Karpas-422 (cell line): ENCODE data around the gene ADPGK. TPM values are rescaled to one million over a fixed set of nuclear protein-coding genes. Genes with fewer than 3 reads are reported as not detected.

Experiments
- DNase-seq: peaks from one replicate; pipeline ENCODE4 v3.0.0-alpha.2; 2015
- H2AFZ ChIP-seq: fragments of 200-600 bp; sonication (generic); 2 replicates; pipeline ENCODE4 v1.6.1; 2014; ENCODE audit warnings: antibody characterized with exemption, low read length, mixed read lengths
- H3K27ac ChIP-seq: fragments of 200-600 bp; sonication (generic); 2 replicates; pipeline ENCODE4 v1.5.1; 2014; ENCODE audit warnings: mild to moderate bottlenecking, low read length, moderate library complexity
- H3K27me3 ChIP-seq: fragments of 200-600 bp; sonication (generic); 2 replicates; pipeline ENCODE4 v1.6.1; 2014; ENCODE audit warnings: low read length, mixed read lengths
- H3K36me3 ChIP-seq: fragments of 200-600 bp; sonication (generic); 2 replicates; pipeline ENCODE4 v1.6.1; 2014; ENCODE audit warnings: low read length, mixed read lengths; ENCODE audit not compliant: insufficient read depth
- H3K4me1 ChIP-seq: fragments of 200-600 bp; sonication (generic); 2 replicates; pipeline ENCODE4 v1.6.1; 2014; ENCODE audit warnings: mild to moderate bottlenecking, low read length, mixed read lengths
- H3K4me2 ChIP-seq: fragments of 200-600 bp; sonication (generic); 2 replicates; pipeline ENCODE4 v1.6.1; 2014; ENCODE audit warnings: low read length, low read depth, mild to moderate bottlenecking; ENCODE audit not compliant: poor library complexity, severe bottlenecking
- H3K4me3 ChIP-seq: fragments of 200-600 bp; sonication (generic); 2 replicates; pipeline ENCODE4 v1.5.1; 2014; ENCODE audit warnings: mild to moderate bottlenecking, antibody characterized with exemption, low read length, mixed read lengths
- H3K79me2 ChIP-seq: fragments of 200-600 bp; sonication (generic); 2 replicates; pipeline ENCODE4 v1.6.1; 2014; ENCODE audit warnings: mild to moderate bottlenecking, low read length, mixed read lengths
- H3K9ac ChIP-seq: fragments of 200-600 bp; sonication (generic); 2 replicates; pipeline ENCODE4 v1.6.0; 2014; ENCODE audit warnings: low read length
- H3K9me2 ChIP-seq: fragments of 200-600 bp; sonication (generic), shearing (Covaris generic); replicated peaks from 2 replicates; pipeline ENCODE4 v1.6.0; 2014; ENCODE audit warnings: mild to moderate bottlenecking, low read length, moderate library complexity; ENCODE audit not compliant: insufficient read depth
- H3K9me3 ChIP-seq: fragments of 300-700, 200-600 bp; sonication (generic); 2 replicates; pipeline ENCODE4 v1.6.1; 2014; ENCODE audit warnings: low read length, mixed read lengths
- H4K20me1 ChIP-seq: fragments of 200-600 bp; sonication (generic); 2 replicates; pipeline ENCODE4 v1.6.1; 2014; ENCODE audit warnings: mild to moderate bottlenecking, antibody characterized with exemption, low read length, low read depth; ENCODE audit not compliant: insufficient read depth
- total RNA-seq: library from RNA; depleted of rRNA; stranded (reverse); fragments of >200 nt; shearing (Covaris generic); gene quantifications from 2 replicates; pipeline ENCODE4 v1.2.3, GENCODE V29; 2014; ENCODE audit warnings: low replicate concordance

The ADPGK gene
- total RNA-seq, 1 experiment from 2014 or later = 75.7 TPM

DNA sequence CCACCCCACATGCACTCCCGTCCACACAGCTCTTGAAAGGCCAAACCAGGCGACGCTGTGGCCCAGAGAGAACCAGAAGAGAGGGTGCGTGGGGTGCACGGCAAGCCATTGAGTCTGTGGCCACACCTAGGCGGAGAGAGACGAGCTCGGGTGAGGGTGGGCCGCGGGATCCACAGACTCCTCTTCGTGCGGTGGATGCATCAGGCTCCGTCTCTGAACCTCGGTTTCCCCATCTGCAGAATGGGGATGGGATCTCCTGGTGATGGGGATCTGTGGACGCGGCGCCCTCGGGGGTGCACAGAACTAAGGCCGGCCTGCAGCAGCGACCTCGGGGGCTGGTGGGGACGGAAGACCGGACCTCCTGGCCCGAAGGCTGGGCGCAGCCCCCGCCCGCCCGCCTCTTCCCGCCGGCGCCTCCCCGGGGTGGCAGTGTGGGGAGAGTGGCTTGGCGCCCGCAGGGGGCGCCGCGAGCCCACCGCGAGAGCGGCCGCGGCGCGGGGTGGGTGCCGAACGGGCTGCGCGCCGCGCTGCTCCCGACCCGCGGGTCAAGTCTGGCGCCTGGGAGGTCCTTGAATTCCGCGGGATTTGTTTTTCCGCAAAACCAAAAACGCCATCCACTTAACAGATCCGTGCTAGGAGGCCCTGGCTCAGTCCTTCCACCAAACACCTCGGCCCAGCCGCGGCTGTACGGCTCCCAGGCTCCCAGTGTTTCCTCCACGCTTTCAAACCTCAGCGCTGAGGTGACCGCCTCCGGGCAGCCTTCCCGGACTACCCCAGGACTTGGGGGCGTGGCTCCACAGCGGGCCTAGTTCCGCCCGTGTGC lies 13.2 kb upstream of the ADPGK start:
- Histone ChIP-seq H3K9me3 (no peaks in the 10 kb centered on the region), H3K4me3 (no peak overlapping the region), H3K9me2 (no peaks in the 10 kb centered on the region), H3K27ac (no peak overlapping the region), H3K9ac (no peak overlapping the region), H3K79me2 (no peaks in the 10 kb centered on the region), H3K4me1 (no peaks in the 10 kb centered on the region), H2AFZ (no peak overlapping the region), H3K27me3 (no peaks in the 10 kb centered on the region), H3K4me2 (no peak overlapping the region), H4K20me1 (no peaks in the 10 kb centered on the region), H3K36me3 (no peaks in the 10 kb centered on the region)
- no peak for DNase-seq

- no peak overlapping the region for H3K27ac ChIP-seq
- no peak for DNase-seq
- no peaks in the 10 kb centered on the region for H3K27me3 ChIP-seq
- no peaks in the 10 kb centered on the region for H3K9me3 ChIP-seq
- no peak overlapping the region for H2AFZ ChIP-seq
- H3K4me3 ChIP-seq = no peak overlapping the region
- no peaks in the 10 kb centered on the region for H4K20me1 ChIP-seq
- no peak overlapping the region for H3K9ac ChIP-seq
- H3K9me2 ChIP-seq = no peaks in the 10 kb centered on the region
- H3K79me2 ChIP-seq = no peaks in the 10 kb centered on the region
- no peaks in the 10 kb centered on the region for H3K4me1 ChIP-seq
- H3K4me2 ChIP-seq = no peak overlapping the region
- no peaks in the 10 kb centered on the region for H3K36me3 ChIP-seq
These were observed 12.6 kb upstream of the ADPGK start for GRCh38 chr15:72796210-72796514.

DNA sequence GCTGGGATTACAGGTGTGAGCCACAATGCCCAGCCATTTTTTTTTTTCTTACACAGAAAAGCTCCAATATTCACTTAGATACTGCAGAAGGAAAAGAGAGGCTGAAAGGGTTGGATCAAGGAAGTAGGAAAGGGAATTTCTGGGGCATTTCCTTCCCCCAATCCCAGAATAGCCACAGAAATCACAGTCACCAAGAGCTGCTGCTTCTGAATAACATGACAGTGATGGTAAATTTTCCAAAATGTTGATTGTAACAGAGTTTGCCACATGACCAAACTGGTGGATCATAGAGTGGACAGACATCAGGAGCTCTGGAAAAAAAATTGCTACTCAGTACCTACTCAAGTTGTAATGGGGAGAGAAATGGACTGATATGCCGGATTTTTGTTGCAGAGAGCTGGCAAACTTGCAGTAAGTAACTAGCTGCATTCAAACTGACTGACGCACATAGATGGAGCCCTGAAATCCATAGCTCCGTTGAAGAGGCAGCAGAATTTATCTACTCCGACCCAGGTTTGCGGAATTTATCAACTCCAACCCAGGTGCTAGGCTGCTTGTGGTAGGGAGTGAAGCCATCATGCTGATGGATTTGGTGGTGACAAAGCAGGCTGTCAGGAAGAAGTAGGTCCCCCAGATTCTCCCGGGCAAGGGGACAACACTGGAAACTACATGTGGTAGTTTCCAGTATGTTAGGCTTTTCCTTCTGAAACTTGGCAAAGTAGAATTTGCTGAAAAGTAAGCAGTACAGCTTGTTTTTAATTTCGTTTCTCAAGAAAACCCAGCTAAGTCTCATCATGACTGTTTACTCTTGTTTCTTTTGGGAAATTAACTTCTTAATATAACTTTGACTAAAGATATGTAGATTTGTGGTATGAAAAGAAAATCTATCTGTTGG lies 10.5 kb upstream of the ADPGK start:
- Histone ChIP-seq H3K4me2 (no peak overlapping the region), H3K79me2 (no peaks in the 10 kb centered on the region), H4K20me1 (no peaks in the 10 kb centered on the region), H3K4me3 (no peak overlapping the region), H3K36me3 (no peaks in the 10 kb centered on the region), H2AFZ (no peak overlapping the region), H3K9ac (no peak overlapping the region), H3K4me1 (no peaks in the 10 kb centered on the region), H3K9me2 (no peaks in the 10 kb centered on the region), H3K9me3 (no peaks in the 10 kb centered on the region), H3K27ac (no peak overlapping the region), H3K27me3 (no peaks in the 10 kb centered on the region)
- no peak for DNase-seq

DNA sequence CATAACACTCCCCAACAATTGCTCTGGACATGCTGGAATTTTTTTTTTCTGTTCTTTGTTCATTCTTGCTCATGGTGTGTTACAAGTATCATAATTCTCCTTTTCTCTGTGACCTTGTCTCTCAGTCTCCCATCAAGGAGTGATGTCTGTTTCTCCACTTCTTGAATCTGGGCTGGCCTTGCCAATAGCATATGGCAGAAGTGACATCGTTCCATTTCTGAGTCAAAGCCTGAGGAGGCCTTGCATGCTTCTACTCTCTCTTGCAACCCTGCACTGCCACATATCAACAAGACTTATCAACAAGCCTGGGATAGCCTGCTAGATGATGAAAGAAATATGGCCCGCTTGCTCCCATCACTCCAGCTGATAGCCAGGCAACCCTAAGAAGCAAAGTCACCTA lies 8.9 kb upstream of the ADPGK start:
- H3K9me3 ChIP-seq = no peaks in the 10 kb centered on the region
- H2AFZ ChIP-seq = no peak overlapping the region
- no peak overlapping the region for H3K4me3 ChIP-seq
- no peaks in the 10 kb centered on the region for H4K20me1 ChIP-seq
- DNase-seq = no peak
- no peaks in the 10 kb centered on the region for H3K27me3 ChIP-seq
- no peaks in the 10 kb centered on the region for H3K4me1 ChIP-seq
- no peaks in the 10 kb centered on the region for H3K79me2 ChIP-seq
- H3K9ac ChIP-seq = no peak overlapping the region
- H3K9me2 ChIP-seq = no peaks in the 10 kb centered on the region
- no peak overlapping the region for H3K4me2 ChIP-seq
- no peaks in the 10 kb centered on the region for H3K36me3 ChIP-seq
- H3K27ac ChIP-seq = no peak overlapping the region

GRCh38 chr15:72790302-72790910 lies 6.8 kb upstream of the ADPGK start:
- Histone ChIP-seq H3K36me3 (no peaks in the 10 kb centered on the region), H3K27ac (no peak overlapping the region), H4K20me1 (no peaks in the 10 kb centered on the region), H3K4me1 (peaks cover under 1% of the 10 kb centered on the region; the same call in 1 of the 2 replicates), H3K4me3 (no peak overlapping the region), H3K27me3 (no peaks in the 10 kb centered on the region), H3K9ac (no peak overlapping the region), H3K4me2 (no peak overlapping the region), H2AFZ (no peak overlapping the region), H3K9me2 (no peaks in the 10 kb centered on the region), H3K9me3 (no peaks in the 10 kb centered on the region), H3K79me2 (no peaks in the 10 kb centered on the region)
- DNase-seq = no peak

GRCh38 chr15:72787526-72787925 lies 4.0 kb upstream of the ADPGK start:
- H3K79me2 ChIP-seq = peaks cover 10% of the 10 kb centered on the region
- no peak overlapping the region for H3K9ac ChIP-seq
- H2AFZ ChIP-seq = no peak overlapping the region
- H3K4me1 ChIP-seq = peaks cover 14% of the 10 kb centered on the region
- H3K36me3 ChIP-seq = no peaks in the 10 kb centered on the region
- H3K27me3 ChIP-seq = no peaks in the 10 kb centered on the region
- H3K4me2 ChIP-seq = no peak overlapping the region
- H3K9me3 ChIP-seq = no peaks in the 10 kb centered on the region
- H4K20me1 ChIP-seq = no peaks in the 10 kb centered on the region
- H3K27ac ChIP-seq = no peak overlapping the region
- DNase-seq = no peak
- H3K9me2 ChIP-seq = no peaks in the 10 kb centered on the region
- no peak overlapping the region for H3K4me3 ChIP-seq

- Histone ChIP-seq H3K9ac (no peak overlapping the region), H3K9me3 (no peaks in the 10 kb centered on the region), H4K20me1 (no peaks in the 10 kb centered on the region), H3K4me3 (no peak overlapping the region), H3K9me2 (no peaks in the 10 kb centered on the region), H2AFZ (no peak overlapping the region), H3K27me3 (no peaks in the 10 kb centered on the region), H3K4me2 (no peak overlapping the region), H3K27ac (no peak overlapping the region), H3K4me1 (peaks cover 21% of the 10 kb centered on the region), H3K36me3 (no peaks in the 10 kb centered on the region), H3K79me2 (peaks cover 17% of the 10 kb centered on the region)
- DNase-seq = no peak
These were observed 3.3 kb upstream of the ADPGK start for GRCh38 chr15:72786676-72787345.

GRCh38 chr15:72786242-72786641 lies 2.7 kb upstream of the ADPGK start:
- DNase-seq = no peak
- Histone ChIP-seq H3K9me3 (no peaks in the 10 kb centered on the region), H3K27me3 (no peaks in the 10 kb centered on the region), H3K36me3 (peaks cover 4% of the 10 kb centered on the region; the same call in 1 of the 2 replicates), H3K4me1 (peaks cover 27% of the 10 kb centered on the region), H3K4me3 (no peak overlapping the region), H3K27ac (no peak overlapping the region), H3K79me2 (peaks cover 22% of the 10 kb centered on the region), H2AFZ (peak overlapping the region; percentile 10; the same call in 1 of the 2 replicates), H4K20me1 (no peaks in the 10 kb centered on the region), H3K9me2 (no peaks in the 10 kb centered on the region), H3K9ac (no peak overlapping the region), H3K4me2 (no peak overlapping the region)
